ENCODE data around the gene FADS1.

GRCh38 chr11:61775106-61775505 is 41.7 kb downstream of the FADS1 start:
- TF ChIP-seq POLR2A (IDR thresholded peaks at IDR 0.05) (no peak), CTCF (IDR thresholded peaks at IDR 0.05) (no peak)
